Measurements from ENCODE around the gene LIMS1.

DNA sequence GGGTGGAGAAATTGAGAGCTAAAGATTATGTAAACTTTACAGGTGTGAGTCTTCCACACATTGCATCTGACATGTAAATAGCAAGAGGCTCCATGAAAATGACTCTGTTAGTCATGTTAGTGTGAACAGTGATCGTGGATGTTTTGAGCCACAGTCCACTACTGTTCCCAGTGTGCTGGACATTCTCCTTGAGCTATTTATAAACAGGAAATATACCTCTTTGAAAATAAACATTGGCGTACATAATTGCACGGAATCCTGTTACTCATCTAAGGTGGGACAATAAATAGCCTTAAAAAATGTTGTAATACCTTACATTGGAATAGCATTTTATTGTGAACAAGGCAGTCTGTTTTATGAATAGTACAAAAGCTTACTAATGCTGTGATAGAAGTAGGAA lies 37.0 kb downstream of the LIMS1 start:
- TF ChIP-seq, protein P1, sequence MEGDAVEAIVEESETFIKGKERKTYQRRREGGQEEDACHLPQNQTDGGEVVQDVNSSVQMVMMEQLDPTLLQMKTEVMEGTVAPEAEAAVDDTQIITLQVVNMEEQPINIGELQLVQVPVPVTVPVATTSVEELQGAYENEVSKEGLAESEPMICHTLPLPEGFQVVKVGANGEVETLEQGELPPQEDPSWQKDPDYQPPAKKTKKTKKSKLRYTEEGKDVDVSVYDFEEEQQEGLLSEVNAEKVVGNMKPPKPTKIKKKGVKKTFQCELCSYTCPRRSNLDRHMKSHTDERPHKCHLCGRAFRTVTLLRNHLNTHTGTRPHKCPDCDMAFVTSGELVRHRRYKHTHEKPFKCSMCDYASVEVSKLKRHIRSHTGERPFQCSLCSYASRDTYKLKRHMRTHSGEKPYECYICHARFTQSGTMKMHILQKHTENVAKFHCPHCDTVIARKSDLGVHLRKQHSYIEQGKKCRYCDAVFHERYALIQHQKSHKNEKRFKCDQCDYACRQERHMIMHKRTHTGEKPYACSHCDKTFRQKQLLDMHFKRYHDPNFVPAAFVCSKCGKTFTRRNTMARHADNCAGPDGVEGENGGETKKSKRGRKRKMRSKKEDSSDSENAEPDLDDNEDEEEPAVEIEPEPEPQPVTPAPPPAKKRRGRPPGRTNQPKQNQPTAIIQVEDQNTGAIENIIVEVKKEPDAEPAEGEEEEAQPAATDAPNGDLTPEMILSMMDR (IDR thresholded peaks at IDR 0.05): no peak
- no peak for TF ChIP-seq POLR2A (IDR thresholded peaks at IDR 0.05)
- no peak for TF ChIP-seq POLR2AphosphoS5 (IDR thresholded peaks at IDR 0.05)
